ENCODE measurements around the gene ITGA11. TPM values are rescaled to one million over a fixed set of nuclear protein-coding genes. Genes with fewer than 3 reads are reported as not detected.

ITGA11 gene
- total RNA-seq, 1 experiment from 2014 or later = 0.70 TPM

- CTCF ChIA-PET = no interaction called here
- H3K27ac ChIP-seq = no peak overlapping the region
- no peak for DNase-seq
- H3F3A ChIP-seq (ENCODE audit: insufficient read depth, low read depth) = no peaks in the 10 kb centered on the region
- BruUV-seq (replicated peaks) = no TSS peak
- POLR2A ChIA-PET (ENCODE audit: unreplicated experiment) = no interaction called here
- H3K4me2 ChIP-seq = no peak overlapping the region
- no peaks in the 10 kb centered on the region for H4K20me1 ChIP-seq (ENCODE audit: insufficient read depth)
- H3K9me2 ChIP-seq (ENCODE audit: insufficient read depth) = no peaks in the 10 kb centered on the region
- intact Hi-C loops (cut with micrococcal nuclease; ENCODE audit: unreplicated experiment) = no loop called here
- H3K27me3 ChIP-seq (ENCODE audit: insufficient read depth, low read depth) = no peaks in the 10 kb centered on the region
- H2AFZ ChIP-seq = no peak overlapping the region
- no peaks in the 10 kb centered on the region for H3K36me3 ChIP-seq (ENCODE audit: low read depth)
- H3K79me2 ChIP-seq (ENCODE audit: low read depth) = no peaks in the 10 kb centered on the region
- TF ChIP-seq EZH2 (IDR thresholded peaks at IDR 0.05; ENCODE audit: low read depth) (no peak), CTCF (conservative IDR thresholded peaks at IDR 0.05) (no peak)
- no peak overlapping the region for H3K4me3 ChIP-seq
- H3K4me1 ChIP-seq (replicated peaks; ENCODE audit: insufficient read depth) = no peaks in the 10 kb centered on the region
- H3K9me3 ChIP-seq (ENCODE audit: insufficient read depth, low read depth) = no peaks in the 10 kb centered on the region
These were observed 66.2 kb downstream of the ITGA11 start for GRCh38 chr15:68365770-68366169.

- Histone ChIP-seq H3K4me2 (no peak overlapping the region), H3K4me1 (replicated peaks; ENCODE audit: insufficient read depth) (no peaks in the 10 kb centered on the region), H3K9me3 (ENCODE audit: insufficient read depth, low read depth) (no peaks in the 10 kb centered on the region), H3K36me3 (ENCODE audit: low read depth) (no peaks in the 10 kb centered on the region), H3K4me3 (no peak overlapping the region), H3K27me3 (ENCODE audit: insufficient read depth, low read depth) (no peaks in the 10 kb centered on the region), H2AFZ (no peak overlapping the region), H3K27ac (no peak overlapping the region), H3K79me2 (ENCODE audit: low read depth) (no peaks in the 10 kb centered on the region), H3F3A (ENCODE audit: insufficient read depth, low read depth) (no peaks in the 10 kb centered on the region), H3K9me2 (ENCODE audit: insufficient read depth) (no peaks in the 10 kb centered on the region), H4K20me1 (ENCODE audit: insufficient read depth) (no peaks in the 10 kb centered on the region)
- CTCF ChIA-PET = no interaction called here
- POLR2A ChIA-PET (ENCODE audit: unreplicated experiment) = no interaction called here
- DNase-seq = no peak
- TF ChIP-seq CTCF (conservative IDR thresholded peaks at IDR 0.05) (no peak), EZH2 (IDR thresholded peaks at IDR 0.05; ENCODE audit: low read depth) (no peak)
- intact Hi-C loops (cut with micrococcal nuclease; ENCODE audit: unreplicated experiment) = no loop called here
- BruUV-seq (replicated peaks) = no TSS peak
These were observed 66.7 kb downstream of the ITGA11 start for GRCh38 chr15:68365140-68365745.

GRCh38 chr15:68364660-68365035 is 67.3 kb downstream of the ITGA11 start:
- no peak for TF ChIP-seq CTCF (conservative IDR thresholded peaks at IDR 0.05)
- TF ChIP-seq EZH2 (IDR thresholded peaks at IDR 0.05; ENCODE audit: low read depth) = no peak
- Histone ChIP-seq H3K36me3 (ENCODE audit: low read depth) (no peaks in the 10 kb centered on the region), H4K20me1 (ENCODE audit: insufficient read depth) (no peaks in the 10 kb centered on the region), H3K4me1 (replicated peaks; ENCODE audit: insufficient read depth) (no peaks in the 10 kb centered on the region), H3K27me3 (ENCODE audit: insufficient read depth, low read depth) (no peaks in the 10 kb centered on the region), H3K9me3 (ENCODE audit: insufficient read depth, low read depth) (no peaks in the 10 kb centered on the region), H3K9me2 (ENCODE audit: insufficient read depth) (no peaks in the 10 kb centered on the region), H3K4me2 (no peak overlapping the region), H3K4me3 (no peak overlapping the region), H3K79me2 (ENCODE audit: low read depth) (no peaks in the 10 kb centered on the region), H3K27ac (no peak overlapping the region), H2AFZ (no peak overlapping the region), H3F3A (ENCODE audit: insufficient read depth, low read depth) (no peaks in the 10 kb centered on the region)
- POLR2A ChIA-PET (ENCODE audit: unreplicated experiment) = no interaction called here
- intact Hi-C loops (cut with micrococcal nuclease; ENCODE audit: unreplicated experiment) = no loop called here
- BruUV-seq (replicated peaks) = no TSS peak
- DNase-seq = no peak
- CTCF ChIA-PET = no interaction called here

Data from PC-9 (cell line).